ENCODE results near the gene NUTF2.
A peak's percentile ranks its signal among the peaks of the same experiment; 100 is the strongest.
"Not testable (repeated sequence)": the region's sequence is repeated elsewhere in the genome, so short reads cannot be mapped to it uniquely, and the experiment has no call there.

NUTF2 gene

GRCh38 chr16:67885976-67886375 is 39.2 kb downstream of the NUTF2 start:
- no peak for DNase-seq

- no peak for DNase-seq
Measured at GRCh38 chr16:67886387-67886786, 39.7 kb downstream of the NUTF2 start.

- no peak for DNase-seq
Measured at GRCh38 chr16:67888331-67888730, 41.6 kb downstream of the NUTF2 start.

- no peak for DNase-seq
Measured at GRCh38 chr16:67892375-67892774, 45.6 kb downstream of the NUTF2 start.

GRCh38 chr16:67892899-67893742 is 46.4 kb downstream of the NUTF2 start, which contains the start of gene PSKH1:
TSS of gene PSKH1 (plus strand) at chr16:67893254. CDS start at chr16:67908750, 15,496 bp downstream.
- DNase-seq, result peak; percentile 72 to 96 (median 90)

GRCh38 chr16:67893743-67894399 is 47.1 kb downstream of the NUTF2 start:
- no peak for DNase-seq

GRCh38 chr16:67897231-67897630 is 50.5 kb downstream of the NUTF2 start:
- DNase-seq, result peak in 5 of 14 donors; percentile 4 to 37 (median 11)

GRCh38 chr16:67901734-67902133 is 55.0 kb downstream of the NUTF2 start:
- DNase-seq, result no peak

GRCh38 chr16:67902831-67903230 is 56.1 kb downstream of the NUTF2 start:
- no peak for DNase-seq

GRCh38 chr16:67907397-67908180 is 60.9 kb downstream of the NUTF2 start:
- no peak for DNase-seq

GRCh38 chr16:67909056-67909742 is 62.5 kb downstream of the NUTF2 start:
- DNase-seq, result no peak

- DNase-seq, result peak in 10 of 14 donors; percentile 22 to 89 (median 64)
Measured at GRCh38 chr16:67910158-67910557, 63.4 kb downstream of the NUTF2 start.

GRCh38 chr16:67914758-67915495 is 68.2 kb downstream of the NUTF2 start:
- no peak for DNase-seq

GRCh38 chr16:67915496-67915769 is 68.7 kb downstream of the NUTF2 start:
- DNase-seq, result not testable (repeated sequence)

- DNase-seq, result peak in 1 of 14 donors; percentile 9
Measured at GRCh38 chr16:67915831-67916723, 69.3 kb downstream of the NUTF2 start.

GRCh38 chr16:67917140-67917851 is 70.6 kb downstream of the NUTF2 start:
- peak in 12 of 14 donors; percentile 20 to 77 (median 40) for DNase-seq

- no peak for DNase-seq
Measured at GRCh38 chr16:67917852-67918236, 71.1 kb downstream of the NUTF2 start.

GRCh38 chr16:67919622-67920221 is 73.0 kb downstream of the NUTF2 start:
- no peak for DNase-seq
